Stimulated activated CD8-positive, alpha-beta memory T cell treated with anti-CD3 and anti-CD28 coated beads, Interleukin-7, amount 100 ng/mL, for 1 hour (primary cell): ENCODE results near the gene SRGAP2B.
"Not testable (repeated sequence)": the region's sequence is repeated elsewhere in the genome, so short reads cannot be mapped to it uniquely, and the experiment has no call there.

Experiments
- DNase-seq, 2 donors: peaks; one replicate each; pipeline ENCODE4 v3.0.0-alpha.2; 2020; ENCODE audit warnings: low read depth in 2 of 2

SRGAP2B gene

DNA sequence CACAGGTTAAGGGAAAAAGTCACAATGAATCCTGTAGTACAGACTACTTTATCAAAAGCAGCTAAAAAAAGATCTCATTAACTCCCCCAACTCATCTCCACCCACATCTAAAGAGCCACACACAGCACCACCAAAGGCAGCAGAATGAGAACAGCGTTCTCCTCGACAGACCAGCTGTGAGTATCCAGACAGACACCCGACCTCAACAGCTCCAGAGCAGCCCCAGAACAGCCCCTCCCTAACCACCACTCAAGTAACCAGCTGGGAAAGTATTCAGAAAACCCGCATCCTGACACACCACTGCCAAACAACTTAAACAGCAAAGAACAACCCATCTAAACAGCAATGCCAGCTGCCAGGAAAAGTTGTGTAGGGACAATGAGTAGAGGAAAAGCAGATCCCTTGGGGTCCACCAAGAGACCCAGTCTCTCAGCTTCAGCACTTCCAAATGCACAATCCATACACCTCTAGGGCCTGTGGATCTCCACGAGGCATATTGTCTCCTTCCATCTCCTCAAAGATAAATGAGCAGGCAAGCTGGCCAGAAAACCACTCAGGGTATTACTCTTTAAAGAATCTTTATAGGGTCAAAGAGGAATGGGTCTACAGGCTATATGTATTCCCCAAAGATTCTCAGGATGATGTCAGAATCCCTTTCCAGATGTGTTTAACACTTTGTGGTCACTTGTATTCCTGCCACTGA, 49.4 kb downstream of the SRGAP2B start:
- not testable (repeated sequence) for DNase-seq

DNA sequence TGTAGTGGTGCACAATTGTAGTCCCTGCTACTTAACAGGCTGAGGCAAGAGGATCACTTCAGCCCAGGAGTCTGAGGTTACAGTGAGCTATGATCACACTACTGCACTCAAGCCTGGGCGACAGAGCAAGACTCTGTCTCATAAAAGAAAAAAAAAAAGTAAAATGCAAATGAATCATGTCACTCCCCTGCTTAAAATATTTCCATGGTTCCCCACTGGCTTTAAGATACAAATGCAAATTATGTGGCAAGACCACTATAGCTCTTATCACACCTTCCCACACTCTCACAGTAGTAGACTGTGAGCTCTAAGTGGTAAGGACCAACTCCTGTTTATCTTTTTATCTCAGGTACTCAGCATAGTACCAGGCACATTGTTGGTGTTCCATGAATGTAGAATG, 53.6 kb downstream of the SRGAP2B start:
- DNase-seq: not testable (repeated sequence)

DNA sequence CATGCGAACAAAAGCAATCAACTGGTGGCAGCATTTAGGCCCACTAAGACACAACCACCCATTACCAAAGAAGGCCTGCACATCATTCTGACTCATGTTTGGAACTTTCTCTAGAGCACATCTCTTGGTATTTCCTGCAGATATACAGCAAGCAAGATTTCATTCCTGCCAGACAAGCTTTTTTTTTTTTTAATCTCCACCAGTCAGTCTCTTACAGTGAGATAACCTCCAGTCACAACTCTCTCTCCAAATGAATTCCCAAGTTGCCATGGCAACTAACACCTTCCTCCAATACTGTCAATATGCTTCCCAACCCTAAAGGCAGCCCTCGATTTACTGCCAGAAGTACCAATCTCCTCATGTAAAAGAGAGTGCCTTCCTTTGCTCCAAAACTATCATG, 59.1 kb downstream of the SRGAP2B start:
- not testable (repeated sequence) for DNase-seq

DNA sequence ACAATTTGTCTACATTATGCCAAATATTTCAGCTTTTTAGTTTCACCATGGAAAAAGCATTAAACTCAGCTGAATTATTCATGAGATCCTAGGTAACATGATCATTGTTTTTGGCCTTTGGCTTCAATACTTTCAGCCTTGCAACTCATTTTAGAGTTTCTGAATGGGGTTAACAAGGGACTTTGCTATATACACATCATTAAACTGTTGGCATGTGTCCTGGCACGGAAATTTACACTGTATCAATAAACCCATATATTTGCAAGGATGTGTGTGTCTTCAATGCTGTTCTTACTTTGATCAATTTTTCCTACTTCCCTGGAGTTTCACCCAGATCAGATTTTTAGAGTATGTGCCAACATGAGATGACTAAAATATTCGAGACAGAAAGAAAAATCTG, 61.6 kb downstream of the SRGAP2B start:
- DNase-seq: not testable (repeated sequence)

DNA sequence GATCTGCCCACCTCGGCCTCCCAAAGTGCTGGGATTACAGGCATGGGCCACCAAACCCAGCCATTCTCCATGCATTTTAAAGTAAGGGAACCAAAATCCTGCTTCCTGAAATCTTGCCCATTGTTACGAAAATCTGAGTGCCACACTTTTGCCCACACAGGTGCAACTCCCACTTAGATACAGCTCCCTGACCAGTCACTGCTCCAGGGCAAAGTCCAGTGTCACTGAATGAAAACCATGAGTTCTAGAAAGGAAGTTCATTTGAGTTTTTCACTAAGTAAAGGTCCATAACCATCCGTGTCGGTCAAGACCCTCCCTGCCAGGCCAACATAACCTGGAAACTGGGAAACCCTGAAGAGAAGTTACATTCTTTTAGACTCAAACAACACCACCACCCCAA, 67.9 kb downstream of the SRGAP2B start:
- DNase-seq: not testable (repeated sequence)

DNA sequence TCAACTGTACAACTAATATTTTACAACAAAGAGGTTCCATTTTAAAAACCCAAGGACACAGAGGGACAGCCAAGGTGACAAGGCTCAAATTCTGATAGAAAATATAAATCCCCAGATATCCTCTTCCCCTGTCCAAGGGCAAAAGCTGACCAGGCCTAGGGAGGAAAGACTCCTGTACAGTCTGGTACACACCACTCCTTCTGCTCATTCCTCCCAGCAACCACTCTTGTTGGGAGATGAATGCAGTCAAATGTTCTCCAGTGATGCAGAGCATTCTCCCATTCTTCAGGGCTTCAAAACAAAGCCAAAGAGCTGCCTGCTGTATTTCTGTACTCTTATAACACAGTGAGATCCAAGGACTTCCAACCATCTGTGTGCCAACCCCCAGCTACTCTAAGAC, 69.8 kb downstream of the SRGAP2B start:
- DNase-seq: not testable (repeated sequence)

DNA sequence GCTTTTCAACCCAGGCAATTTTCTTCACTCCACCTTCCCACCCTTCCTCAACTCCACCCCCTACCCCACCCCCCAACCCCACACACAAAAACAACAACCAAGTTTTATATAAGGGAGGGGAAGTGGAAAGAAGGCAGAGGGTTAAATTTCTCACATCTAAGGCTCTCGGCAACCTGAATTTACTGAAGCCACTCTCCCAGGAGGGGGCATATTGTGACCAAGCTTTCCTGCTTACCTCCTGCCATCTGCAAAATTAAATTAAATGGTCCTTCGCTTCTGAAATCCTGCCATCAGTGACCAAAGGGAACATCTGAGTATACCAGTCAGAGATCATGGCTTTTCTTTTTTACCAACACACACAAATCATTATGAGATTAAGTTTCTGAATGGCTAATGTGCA, 72.9 kb downstream of the SRGAP2B start:
- DNase-seq: not testable (repeated sequence)

DNA sequence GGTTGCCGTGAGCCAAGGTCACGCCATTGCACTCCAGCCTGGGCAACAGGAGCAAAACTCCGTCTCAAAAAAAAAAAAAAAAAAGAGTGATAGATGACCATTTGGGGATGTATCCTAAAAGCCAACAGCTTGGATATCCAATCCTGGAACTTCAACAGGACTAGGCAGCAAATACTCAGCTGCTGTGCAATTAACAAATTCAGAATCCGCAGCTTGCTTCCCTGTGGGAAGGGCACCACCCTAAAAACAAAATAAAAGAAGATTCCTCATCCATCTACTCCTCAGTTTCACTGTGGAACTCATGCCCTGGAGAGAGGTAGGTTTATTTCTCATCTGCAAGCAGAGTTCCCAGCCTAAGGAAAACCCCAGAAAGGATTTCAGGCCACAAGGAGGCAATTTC, 73.4 kb downstream of the SRGAP2B start:
- DNase-seq: not testable (repeated sequence)

DNA sequence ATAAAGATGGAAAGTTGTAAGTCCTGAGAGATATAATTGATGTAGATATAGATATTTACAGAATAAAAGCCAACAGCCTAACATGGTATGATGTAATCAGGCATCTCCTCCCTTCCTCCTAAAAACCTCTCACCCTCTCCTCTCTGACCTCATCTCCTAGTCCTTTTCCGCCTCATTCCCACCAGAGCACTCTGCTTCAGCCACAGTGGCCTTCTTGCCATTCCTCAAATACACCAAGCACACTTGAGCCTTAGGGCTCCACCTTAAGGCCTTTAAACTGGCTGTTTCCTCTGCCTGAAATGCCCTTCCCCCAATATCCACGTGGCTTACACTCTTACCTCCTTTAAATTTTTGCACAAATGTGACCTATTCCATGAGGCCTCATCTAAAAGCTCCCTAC, 75.4 kb downstream of the SRGAP2B start:
- not testable (repeated sequence) for DNase-seq

DNA sequence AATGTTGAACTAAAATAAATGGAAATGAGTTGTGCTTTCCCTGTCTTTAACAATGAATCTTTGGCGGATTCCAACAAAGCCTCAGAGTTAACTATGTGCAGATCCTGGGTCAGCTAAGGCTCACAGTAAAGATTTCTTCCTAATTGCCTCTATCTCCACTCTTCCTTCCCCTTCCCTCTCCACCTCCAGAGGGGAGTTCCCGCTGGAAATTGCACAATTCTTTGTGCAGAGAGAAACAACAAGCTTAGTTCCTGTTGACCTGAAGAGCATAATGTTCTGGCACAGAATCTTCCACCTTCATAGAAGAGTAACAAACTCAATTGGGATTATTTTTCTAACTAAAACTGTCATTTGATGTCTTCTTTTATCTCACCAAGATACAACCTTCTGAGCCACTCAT, 77.4 kb downstream of the SRGAP2B start:
- DNase-seq: not testable (repeated sequence)

DNA sequence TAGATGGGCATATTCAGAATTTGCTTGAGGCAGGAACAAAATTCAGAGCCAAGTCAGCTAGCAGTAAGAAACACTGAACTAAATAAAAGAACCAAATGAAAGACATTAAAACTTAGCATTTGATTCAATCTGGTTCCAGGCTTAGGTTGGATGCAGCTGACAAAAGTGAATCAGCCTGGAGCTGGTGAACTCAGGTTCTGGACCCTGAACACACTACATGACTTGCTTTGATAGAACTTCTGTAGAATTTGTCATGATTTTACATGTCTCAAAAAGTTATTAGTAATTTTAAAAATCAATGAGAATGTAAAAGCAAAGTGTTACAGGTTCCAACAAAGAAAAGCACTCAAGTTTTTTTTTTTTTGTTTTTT, 78.7 kb downstream of the SRGAP2B start:
- not testable (repeated sequence) for DNase-seq

DNA sequence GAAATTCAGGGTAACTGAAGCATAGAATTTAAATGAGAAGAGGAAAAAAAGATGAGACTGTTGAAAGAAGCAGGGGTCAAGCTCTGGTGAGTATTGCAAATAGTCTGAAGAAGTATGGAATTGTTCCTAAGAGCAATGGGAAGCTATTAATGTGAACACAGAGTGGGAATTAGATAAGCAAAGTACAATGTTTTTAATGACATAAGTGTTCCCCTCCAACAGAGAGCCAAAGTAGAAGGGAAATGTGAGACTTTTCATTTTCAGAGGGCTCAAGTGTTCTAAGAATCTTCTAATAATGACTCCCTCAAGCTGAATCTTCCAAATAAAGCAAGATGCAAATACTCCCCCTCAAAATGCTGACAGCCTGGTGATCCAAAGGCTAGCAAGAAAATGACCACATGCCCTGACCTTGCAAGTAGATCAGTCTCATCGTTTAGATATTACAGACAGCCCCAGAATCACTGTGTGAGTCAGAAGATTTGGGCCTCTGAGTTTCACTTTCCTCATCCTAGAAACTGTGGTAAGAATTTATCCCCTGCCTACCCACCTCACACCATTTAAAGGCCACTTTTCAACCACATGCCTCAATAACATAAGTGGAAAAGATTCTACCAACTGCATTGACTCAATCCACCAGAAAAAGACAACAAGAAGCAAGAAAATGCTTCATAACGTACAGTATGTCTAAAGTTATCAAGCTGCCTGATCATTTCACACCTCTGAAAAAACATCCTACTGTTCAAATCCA, 79.2 kb downstream of the SRGAP2B start:
- not testable (repeated sequence) for DNase-seq

DNA sequence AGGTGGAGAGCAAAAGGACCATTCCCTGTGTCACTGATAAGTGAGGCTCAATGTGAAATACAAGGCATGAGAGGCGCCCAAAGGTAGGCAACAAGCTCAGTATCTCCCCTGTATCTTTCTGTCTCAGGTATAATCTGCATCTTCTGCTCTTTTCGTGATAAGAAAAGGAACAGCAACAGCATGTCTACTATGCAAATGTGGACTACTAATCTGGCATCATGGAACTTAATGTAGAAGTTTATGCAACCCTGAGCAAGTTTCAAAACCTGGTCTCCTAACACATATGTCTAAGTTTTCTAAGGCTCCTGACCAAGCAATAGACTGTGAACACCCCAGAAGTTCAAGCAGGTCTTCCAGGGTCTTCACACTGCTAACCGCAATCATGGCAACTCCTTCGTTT, 81.8 kb downstream of the SRGAP2B start:
- not testable (repeated sequence) for DNase-seq

DNA sequence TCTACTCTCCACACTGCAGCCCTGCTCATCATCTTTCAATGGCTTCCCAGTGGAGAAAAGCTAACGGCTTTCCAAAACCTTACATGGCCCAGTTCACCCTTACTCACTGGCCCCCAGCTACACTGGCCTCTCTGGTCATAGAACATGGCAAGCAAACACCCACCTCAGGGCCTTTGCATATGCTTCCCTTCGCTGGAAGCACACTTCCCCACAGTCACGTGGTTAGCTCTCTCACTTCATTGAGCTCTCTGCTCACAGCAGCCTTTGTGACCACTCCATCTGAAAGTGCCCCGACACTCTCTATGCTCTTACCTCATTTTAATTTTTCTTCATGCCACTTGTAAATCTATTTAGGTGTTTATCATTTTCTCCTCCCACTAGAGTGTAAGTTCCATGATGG, 83.3 kb downstream of the SRGAP2B start:
- DNase-seq: not testable (repeated sequence)

DNA sequence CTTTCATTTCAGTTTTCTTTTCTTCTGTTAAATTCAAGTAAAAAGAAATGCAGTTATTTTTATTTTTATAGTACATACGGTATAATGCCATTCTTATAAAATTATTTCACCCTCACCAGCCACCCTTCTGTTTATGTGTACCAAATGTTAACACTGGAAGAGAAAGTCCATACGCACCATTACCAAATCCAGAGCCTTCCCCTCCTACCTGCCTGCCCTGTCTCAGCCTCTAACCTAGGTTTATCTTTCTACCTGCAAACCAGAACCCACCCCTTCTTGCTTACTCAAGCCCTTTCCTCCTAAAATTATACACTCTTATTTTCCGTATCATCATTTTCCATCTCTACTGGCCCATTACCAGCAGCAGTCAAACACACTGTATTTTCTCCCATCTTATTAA, 84.5 kb downstream of the SRGAP2B start:
- DNase-seq: not testable (repeated sequence)

DNA sequence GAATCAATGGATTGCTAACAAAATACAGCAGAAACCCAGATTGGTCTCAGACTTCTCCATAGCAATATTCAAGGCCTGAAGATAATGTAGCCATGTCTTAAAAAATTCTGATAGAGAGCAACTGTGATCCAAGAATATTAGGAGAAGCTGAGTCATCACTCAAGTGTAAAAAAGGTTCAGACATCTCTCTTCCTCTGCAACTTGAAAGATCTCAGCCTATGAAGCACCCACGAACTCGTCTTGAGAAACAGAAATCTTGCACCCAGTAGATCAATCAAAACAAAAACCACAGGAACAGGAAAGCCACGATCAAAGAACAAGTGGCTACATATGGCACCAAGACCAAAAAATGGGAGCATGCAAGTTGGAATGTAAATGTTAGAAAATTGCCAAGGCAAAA, 85.2 kb downstream of the SRGAP2B start:
- not testable (repeated sequence) for DNase-seq

DNA sequence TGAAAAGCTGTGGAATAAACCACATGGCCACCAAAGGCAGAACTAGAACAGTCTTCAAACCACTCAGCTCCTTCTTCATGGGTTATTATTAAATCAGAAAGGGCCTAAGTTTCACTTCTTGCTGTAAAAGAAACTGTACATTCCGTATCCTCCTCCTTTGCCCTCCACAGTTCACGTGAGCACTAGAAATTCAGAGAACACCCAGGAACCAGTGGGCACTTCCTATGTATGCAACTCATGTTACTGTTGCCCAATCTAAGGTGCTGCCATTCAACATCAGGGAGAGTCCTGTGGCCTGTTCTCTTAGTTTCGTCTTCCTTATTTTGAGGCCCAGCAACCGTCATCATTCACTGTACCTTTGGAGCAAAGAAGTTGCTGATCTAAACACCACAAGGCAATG, 86.7 kb downstream of the SRGAP2B start:
- not testable (repeated sequence) for DNase-seq

DNA sequence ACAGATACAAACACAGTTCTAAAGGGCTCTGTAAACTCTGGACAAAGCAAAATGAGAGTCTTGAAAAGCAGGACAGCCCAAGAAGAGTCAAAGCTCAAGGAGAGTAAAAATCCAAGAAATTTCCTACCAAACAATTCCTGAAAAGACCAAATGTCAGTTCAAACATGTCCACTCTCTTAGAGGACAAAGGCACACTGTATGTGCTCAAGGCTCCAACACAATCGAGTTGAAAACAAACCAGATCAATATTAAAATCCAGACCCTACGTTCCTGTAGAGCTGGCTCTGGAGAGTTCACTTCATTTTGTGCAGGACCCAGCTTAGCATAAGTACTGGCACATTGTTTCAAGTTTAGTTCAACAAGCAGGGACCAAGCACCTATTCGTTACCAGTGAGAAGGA, 90.0 kb downstream of the SRGAP2B start:
- not testable (repeated sequence) for DNase-seq

DNA sequence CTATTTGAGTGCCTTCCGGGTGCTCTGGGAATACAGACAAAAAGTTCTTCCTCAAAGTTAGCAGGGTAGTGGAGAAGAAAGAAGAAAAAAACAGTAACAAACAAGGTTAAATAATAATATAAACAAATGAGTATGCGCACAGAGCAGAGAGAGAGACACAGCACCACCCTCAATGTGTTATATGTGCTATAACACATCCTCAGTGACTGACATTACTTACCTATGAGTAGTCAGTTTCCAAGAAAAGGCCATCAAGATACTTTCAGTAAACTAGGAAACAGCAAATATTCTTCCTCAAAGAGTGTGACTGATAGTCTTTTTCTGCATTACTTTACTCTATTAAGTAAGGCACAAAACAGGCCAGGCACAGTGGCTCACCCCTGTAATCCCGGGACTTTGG, 93.7 kb downstream of the SRGAP2B start:
- DNase-seq: not testable (repeated sequence)

DNA sequence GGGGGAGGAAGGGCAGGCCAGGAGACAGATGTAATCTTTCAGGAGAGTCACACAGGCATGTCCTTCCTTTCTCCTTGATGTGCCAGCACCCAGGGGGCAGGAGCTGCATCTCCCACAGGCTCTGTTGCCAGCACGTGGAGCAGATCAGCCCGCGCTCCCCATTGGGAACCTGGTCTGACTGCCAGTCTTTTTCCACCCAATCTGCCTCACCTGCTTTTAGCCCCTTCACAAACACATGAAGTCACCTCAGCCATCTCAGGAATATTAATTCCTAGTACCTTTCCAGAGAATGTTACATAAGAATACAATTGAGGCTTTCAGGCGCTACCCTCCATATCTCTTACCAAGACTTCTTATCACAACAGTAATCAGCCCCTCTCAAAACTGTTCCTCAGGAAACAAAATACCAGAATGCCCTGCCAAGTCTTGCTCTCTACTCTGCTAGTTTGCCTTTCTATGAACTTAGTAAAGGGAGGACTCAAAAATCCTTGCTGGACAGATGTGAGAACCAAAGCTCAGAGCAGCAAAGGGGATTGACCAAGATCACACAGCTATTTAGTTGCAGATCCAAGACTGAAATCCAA, 94.3 kb downstream of the SRGAP2B start:
- DNase-seq: not testable (repeated sequence)

DNA sequence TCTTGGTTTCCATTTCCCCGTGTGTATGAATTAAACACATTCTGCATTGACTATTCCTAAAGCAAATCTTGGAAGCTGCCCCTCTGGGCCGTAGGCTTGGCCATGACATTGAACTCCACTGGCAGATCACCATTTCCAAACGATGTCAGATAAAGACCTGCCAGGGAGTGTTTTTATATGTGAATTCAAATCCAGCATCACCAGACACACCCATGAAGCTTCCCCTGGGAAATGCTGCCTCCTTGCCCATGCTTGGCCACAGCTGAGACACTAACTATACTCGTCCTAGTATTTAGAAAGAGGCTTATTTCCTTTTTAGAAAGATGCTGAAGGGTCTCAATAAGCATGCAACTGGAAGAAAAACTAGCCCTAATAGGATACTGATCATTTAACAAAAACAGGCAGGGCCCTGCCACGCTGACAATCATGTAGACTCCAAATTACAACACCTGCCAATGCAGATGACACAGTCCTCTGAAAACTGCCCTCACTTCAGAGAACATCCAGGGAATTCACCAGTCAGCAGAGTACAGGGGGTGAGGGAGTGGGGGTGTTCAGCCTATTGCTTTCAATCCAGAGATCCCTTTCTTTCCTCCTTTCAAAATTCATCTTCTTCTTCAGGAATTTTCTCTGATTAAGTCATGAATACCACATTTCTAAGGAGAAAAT, 94.9 kb downstream of the SRGAP2B start:
- not testable (repeated sequence) for DNase-seq

DNA sequence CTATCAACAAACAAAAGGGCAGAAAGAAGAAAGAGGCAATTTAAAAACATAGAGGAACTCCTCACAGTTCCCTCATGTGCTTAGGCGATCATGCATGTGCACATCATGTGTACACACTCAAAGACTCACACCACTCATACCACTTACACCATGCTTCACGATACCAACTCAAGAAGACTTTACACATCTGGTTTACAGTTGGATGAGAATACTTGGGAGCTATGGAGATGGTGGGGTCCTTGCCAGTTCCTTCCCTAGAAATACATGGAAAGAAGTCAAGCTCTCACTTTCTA, 96.2 kb downstream of the SRGAP2B start:
- not testable (repeated sequence) for DNase-seq
